Hematopoietic multipotent progenitor cell treated with erythropoietin and hydrocortisone succinate and interleukin-3 and kit ligand, for 8 days (in vitro differentiated cells): Measurements from ENCODE around the gene CADM2.

Source experiments
- DNase-seq: peaks from one replicate; pipeline ENCODE4 v3.0.0-alpha.2; 2015

Gene CADM2

GRCh38 chr3:84985795-84986194 is 27.0 kb downstream of the CADM2 start:
- no peak for DNase-seq

GRCh38 chr3:84987706-84988504 is 29.1 kb downstream of the CADM2 start:
- no peak for DNase-seq

- no peak for DNase-seq
Measured at GRCh38 chr3:84989102-84989501, 30.3 kb downstream of the CADM2 start.

DNA sequence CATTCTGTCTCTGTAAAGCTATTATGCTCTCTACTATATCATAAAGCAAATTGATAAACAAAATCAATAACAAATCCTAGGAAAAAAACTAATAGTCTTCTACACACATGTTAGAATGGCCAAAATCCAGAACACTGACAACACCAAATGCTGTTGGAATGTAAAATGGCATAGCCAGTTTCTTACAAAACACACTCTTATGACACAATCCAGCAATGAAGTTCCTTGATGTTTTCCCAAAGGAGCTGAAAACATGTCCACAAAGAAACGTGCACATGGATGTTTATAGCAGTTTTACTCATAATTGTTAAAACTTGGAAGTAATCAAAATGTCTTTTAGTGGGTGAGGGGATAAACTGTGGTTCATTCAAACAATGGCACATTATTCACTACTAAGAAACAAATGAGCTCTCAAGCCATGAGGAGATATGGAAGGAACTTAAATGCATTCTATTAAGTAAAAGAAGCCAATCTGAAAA is 32.7 kb downstream of the CADM2 start:
- no peak for DNase-seq

GRCh38 chr3:84993956-84994355 is 35.2 kb downstream of the CADM2 start:
- no peak for DNase-seq

DNA sequence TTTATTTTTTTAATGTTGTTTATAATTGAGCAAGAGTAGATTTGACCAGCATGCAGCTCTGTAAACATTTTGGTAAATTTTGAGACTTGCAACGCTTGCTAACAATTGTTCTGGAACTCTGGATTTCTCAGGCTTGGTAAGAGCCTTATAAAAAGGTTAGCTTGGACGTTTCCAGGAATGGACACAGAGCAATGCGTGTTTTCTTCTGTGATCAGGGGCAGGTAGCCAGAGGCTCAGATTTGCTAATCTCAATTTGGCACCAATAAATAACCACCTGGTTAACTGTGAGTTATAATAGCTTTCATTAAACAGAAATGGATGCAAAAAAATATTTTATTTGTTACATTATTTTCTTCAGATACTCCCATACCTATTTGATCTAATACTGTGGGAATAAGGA is 39.8 kb downstream of the CADM2 start:
- no peak for DNase-seq

DNA sequence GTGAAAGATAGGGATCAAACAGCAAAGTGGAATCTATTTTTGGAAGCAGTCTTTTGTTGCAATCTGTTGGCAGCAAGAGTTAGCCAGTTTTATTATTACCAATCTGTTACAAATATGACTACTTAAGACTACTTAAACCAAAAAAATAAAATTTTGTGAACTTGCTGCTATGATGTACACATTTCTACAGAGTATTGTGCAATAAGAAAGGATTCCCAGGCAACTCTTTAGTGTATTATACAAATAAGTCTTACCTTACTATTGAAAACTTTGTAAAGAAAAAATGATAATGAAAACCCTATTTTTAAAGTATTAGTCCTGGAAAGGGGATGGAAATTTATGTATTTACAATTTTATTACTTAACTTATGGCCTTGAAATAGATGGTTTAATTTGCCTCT is 44.7 kb downstream of the CADM2 start:
- DNase-seq, result no peak

DNA sequence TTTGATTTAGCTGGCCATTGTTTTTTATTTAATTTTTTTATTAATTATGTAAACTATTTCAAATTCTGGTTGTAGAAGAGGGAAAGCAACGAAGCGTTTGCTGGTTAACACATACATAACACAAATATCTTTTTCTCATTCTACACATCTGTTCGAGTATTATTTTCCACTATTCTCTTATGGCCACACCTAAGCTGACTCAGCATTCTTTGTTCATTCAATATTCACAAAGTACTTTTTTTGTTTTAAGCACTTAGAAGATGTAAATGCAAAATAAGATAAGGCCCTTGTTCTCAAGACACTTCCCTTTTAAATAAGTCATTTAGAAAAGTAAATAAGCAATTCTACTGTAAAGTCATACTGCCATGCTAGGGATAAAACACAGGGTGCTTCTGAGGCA is 45.4 kb downstream of the CADM2 start:
- no peak for DNase-seq

DNA sequence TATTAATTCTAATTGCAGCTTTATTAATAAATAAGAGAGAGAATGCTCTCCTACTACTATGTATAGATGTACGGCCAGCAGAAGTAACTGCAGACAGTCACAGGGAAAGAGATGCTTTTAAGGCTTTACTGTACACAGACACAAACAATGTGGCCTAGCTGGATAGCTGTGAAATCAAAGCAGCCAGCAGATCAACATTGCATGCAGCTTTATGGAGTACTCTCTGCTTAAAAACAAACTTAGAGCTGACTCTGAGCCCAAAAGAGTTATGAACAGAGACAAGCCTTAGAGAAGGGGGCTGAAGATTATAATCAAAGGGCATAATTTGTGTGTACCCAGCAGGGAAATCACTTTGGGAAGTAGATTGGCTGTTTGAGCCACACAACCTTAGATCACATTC is 47.2 kb downstream of the CADM2 start:
- DNase-seq, result no peak

DNA sequence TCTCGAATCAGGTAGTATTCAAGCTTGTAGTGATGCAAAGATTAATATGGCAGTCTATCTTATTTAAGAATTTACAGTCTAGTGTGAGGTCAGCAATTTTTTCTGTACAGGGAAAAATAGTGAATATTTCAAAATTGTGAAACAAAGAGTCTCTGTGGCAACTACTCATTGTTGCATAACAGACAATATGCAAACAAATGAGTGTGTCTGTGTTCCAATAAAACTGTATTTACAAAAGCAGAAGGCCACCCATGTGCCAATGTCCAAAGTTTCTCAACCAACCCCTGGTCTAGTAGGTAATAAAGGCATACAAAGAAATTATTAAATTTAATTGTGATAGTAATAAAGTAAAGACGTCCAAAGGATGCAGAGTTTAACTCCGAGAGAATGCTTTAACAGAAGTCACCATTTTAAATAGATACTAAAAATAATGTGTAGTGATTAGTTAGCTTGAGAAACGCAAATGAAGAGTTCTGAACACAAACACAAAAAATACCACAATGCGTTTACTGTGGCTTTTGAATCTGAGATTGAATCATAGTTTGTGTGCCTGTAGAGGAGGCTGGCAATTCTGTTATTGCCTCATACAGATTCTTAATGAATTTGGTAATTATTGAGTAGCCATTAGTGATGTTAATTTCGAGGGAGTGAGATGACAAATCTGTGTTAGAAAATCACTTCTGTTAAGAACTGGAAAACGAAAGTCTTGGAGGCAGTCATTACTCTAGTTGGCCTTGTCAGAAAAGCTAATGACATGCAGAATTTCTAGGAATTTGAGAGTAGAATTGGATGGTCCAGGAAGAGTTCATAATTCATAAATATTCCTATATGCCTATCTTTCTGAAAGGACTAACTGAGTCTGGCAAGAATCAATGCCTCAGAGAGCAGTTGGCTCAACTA is 48.7 kb downstream of the CADM2 start:
- no peak for DNase-seq

- no peak for DNase-seq
Measured at GRCh38 chr3:85020828-85021227, 62.0 kb downstream of the CADM2 start.

DNA sequence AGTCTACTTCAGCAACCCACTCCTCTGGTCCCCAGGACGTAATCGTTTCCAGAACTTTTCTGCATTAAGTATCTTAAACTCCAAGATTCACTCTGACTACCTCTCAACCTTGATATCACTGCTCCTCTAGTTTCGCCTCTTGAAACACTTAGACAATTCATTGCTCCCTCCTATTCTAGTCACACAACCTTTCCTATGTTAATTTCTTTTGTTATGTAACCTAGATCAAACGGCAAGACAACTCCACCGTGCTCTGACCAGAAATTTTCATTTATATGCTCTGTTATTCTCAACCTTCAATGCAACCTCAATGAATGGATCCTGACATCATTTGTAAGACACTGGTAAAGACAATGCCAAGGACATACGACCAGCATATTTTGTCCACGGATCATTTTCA is 71.3 kb downstream of the CADM2 start:
- no peak for DNase-seq

DNA sequence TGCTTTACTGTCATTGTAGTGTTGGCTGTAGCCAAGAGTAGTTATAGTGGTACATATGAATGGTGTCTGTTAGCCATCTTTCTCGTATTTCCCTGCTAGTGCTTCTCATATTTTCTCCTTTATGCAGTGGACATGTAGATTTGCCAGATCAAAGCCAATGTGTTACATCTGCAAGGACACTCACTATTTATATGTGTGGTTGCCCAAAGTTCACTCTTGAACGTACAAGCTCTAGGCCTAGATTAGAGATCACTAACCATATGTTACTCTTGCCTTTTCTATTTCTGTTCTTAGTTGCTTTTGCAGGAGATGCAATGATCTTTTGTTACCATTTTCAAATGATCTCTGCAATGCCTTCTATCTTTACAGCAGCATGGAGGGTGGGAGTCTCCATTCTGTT is 78.4 kb downstream of the CADM2 start:
- DNase-seq, result no peak

DNA sequence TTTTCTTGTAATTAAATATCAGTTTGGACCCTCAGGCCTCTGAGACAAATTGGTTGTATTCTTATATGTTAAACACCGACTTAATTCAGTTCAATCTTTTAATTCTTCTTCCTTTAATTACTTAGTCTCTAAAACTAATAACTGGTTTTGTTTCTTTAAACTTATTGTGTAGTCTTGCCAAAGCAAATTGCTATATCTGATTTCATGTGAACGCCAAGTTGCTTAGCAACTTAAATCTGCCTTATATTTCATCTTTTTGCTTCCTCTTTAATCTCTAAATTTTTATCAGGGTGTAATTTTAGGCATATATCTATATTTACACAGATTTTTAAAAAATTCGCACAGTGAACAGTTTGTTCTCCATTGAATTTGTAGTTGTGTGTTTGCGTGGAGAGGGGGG is 82.2 kb downstream of the CADM2 start:
- DNase-seq, result no peak

DNA sequence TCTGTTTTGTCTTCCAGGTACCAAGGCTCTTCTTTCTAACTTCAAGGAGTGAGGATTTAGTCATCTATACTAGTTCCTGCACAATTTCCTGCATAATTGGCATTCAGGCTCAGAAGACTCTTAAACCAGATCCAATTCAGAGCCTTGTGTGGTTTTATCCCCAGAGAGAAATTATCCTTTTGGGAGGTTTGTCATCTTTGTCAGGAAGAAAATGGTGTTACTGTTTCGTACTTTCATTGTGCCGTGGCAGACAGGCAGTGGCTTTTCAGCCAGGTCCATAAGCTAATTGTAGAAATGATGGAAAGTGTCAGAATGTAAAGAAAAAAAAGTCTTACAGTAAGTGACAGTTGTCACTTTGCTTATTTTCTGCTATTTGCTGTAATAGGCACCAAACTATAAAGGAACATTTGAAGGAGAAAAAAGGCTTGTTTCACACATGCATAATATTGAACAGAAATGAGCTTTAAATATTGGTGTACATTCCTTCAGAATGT is 82.8 kb downstream of the CADM2 start:
- DNase-seq, result no peak

DNA sequence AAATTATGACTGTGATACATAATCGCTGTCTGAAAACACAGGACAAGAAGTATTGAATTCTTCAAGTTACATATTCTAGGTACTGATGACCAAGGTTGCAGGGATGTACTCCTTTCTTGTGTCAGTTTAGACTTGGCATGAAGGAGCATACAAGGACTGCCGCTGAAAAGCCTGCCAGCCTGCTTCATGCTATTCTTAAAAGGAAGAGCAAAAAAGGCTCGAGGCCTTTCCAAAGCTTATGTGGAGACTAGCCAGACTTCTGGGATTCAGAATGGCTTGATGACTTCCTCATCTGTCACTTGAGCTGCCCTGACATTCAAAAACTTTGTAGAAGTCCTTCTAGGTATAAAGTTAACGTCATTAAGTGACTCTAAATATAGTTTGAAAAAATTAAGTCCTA is 92.0 kb downstream of the CADM2 start:
- DNase-seq, result no peak

DNA sequence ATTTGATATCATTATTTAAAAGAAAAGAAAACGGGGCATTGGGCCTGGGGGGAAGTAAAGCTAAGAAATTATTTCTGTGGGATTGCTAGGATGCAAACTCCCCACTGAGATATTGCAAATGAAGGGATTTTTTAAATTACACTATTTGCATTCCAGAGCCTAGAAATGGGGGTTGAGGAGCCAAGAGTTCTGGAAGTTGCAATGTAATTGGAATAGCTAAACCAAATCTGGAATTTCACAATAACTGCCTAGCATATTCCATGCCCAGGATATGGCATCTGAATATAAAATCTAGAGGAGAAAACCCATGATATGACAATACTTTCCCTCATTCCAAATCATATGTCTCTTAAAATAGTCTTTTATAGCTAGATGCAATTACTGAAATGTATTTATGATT is 93.0 kb downstream of the CADM2 start:
- no peak for DNase-seq

DNA sequence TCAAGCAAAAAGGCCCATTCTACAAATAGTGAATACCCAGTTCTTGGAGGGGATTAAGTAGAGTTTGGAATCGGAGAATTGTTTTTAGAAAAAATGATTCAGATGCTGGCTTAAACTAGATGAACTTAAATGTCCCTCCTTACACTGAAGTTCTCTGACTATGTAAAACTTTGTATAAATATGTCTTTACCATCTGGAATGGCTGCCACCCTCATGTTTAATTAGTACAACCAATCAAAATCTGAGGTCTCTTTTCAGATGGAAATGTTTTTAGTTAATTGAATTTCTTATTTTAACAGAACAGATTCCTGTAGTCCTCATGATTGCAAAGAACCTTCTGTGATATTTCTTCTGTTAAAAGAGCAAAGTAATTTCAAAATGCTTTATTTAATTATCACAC is 94.8 kb downstream of the CADM2 start:
- no peak for DNase-seq

- DNase-seq, result no peak
Measured at GRCh38 chr3:85054579-85054978, 95.8 kb downstream of the CADM2 start.

DNA sequence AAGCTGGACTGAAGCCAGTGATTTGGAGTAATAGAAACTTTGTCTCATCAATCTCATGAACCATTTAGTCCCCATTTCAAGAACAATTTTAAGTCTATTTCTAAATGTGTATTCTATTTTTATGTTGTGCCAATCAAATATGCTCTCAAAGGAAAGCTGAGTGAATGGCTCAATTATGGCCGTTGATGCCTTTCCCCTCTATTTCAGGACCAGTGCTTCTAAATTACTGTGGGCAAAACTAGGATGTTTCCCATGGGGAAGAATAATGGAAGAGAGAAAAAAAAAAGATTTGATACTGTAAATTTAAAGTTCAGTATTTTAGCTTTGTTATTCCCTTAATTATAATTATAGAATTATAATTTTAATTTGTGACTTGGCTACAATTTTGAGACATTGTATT is 110.1 kb downstream of the CADM2 start:
- DNase-seq, result no peak

- no peak for DNase-seq
Measured at GRCh38 chr3:85074003-85074402, 115.2 kb downstream of the CADM2 start.

DNA sequence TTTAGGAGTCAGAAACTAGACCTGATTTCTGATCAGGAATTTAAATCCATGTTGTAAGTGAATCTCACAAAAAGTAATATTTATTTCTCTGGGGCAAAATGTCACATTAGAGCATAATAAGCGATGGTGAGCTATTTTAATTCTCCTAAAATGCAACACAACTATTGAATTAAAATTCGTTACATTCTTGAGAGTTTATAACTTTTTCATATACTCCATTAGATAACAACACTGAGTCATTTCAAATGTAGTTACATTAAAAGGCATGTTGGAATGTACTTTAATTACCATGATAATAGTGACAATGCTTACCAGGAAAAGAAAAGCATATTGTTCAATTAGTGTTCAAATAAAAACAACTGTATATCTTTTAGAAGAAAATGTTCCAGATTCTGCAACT is 116.9 kb downstream of the CADM2 start:
- no peak for DNase-seq

DNA sequence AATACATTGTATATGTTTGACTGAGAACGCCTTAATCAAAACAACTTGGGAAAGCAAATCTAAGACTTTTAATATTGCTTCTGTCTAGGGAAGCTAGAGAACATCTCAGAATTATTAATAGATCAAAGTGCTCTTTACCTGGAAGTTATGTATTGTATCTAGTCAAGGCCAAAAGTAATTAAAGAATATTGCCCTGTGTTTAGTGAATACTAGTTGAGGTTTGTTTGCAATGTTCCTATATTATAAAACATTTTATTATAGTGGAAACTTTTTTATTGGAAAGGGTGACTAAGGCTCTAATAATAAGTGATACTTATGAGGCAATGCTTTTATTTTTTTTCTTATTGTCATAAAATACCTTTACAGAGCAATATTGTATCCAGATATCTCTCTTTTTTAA is 118.2 kb downstream of the CADM2 start:
- DNase-seq, result no peak
